Measurements from ENCODE around the gene SH3BGR.

DNA sequence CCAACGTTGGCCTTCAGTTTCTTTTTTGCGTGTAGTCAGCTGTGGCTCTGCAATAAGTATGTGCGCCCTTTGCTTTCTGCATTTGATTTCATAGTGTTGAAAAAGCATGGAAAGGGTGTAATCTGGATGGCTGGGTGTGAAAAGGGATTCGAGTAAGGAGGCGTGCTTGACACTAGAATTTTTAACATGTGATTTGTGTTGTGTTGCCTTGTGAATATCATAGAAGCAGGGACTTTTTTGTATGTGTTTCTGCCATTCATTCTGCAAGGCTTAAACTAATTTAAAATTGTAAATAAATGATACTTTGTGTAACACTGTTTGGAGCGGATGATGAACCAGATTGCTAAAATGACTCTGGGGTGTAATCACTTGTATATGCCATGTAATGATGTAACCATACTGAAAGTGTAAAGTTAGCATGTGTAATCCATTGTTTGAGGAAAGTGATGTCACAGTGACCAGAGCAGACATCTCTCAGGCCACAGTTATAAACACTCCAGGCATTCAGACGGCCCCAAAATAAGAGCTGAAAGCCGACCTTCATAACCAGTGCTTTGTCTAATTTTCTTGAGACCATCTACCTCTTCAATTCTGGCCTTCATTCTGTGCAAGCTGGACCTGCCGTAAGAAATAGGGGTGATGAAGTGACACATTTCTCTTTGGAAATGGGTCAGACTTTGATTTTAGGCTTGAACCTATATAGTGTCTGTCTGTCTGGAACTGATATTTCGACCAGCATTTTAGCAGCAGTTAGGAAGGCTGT, 618 bp downstream of the SH3BGR start:
- TF ChIP-seq, protein P1, sequence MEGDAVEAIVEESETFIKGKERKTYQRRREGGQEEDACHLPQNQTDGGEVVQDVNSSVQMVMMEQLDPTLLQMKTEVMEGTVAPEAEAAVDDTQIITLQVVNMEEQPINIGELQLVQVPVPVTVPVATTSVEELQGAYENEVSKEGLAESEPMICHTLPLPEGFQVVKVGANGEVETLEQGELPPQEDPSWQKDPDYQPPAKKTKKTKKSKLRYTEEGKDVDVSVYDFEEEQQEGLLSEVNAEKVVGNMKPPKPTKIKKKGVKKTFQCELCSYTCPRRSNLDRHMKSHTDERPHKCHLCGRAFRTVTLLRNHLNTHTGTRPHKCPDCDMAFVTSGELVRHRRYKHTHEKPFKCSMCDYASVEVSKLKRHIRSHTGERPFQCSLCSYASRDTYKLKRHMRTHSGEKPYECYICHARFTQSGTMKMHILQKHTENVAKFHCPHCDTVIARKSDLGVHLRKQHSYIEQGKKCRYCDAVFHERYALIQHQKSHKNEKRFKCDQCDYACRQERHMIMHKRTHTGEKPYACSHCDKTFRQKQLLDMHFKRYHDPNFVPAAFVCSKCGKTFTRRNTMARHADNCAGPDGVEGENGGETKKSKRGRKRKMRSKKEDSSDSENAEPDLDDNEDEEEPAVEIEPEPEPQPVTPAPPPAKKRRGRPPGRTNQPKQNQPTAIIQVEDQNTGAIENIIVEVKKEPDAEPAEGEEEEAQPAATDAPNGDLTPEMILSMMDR (IDR thresholded peaks at IDR 0.05; ENCODE audit: insufficient read depth, low read length): no peak
- TF ChIP-seq SPI1 (IDR thresholded peaks at IDR 0.05; ENCODE audit: borderline replicate concordance, low read depth): no peak

Data from HL-60 (cell line).